MM.1S (cell line): ENCODE results near the gene TRMT44.

ENCODE experiments used
- DNase-seq: peaks from one replicate; pipeline ENCODE4 v3.0.0-alpha.2; 2015
- H2AFZ ChIP-seq: fragments of 300-600 bp; sonication (generic); 2 replicates; pipeline ENCODE4 v1.6.0; 2016; ENCODE audit warnings: antibody characterized with exemption, low read length
- H3F3A ChIP-seq: fragments of 300-600 bp; sonication (generic); 2 replicates; pipeline ENCODE4 v1.6.1; 2016; ENCODE audit warnings: mild to moderate bottlenecking, antibody characterized with exemption, low read length, moderate library complexity, mixed read lengths; ENCODE audit not compliant: insufficient read depth
- H3K27ac ChIP-seq: fragments of 300-600 bp; sonication (generic); 2 replicates; pipeline ENCODE4 v1.5.1; 2016; ENCODE audit warnings: mild to moderate bottlenecking, low read length
- H3K27me3 ChIP-seq: fragments of 300-600 bp; sonication (generic); replicated peaks from 2 replicates; pipeline ENCODE4 v1.6.0; 2016; ENCODE audit warnings: low read length; ENCODE audit not compliant: insufficient read depth
- H3K36me3 ChIP-seq: fragments of 300-600 bp; sonication (generic); replicated peaks from 2 replicates; pipeline ENCODE4 v1.6.1; 2016; ENCODE audit warnings: mild to moderate bottlenecking, low read length, mixed read lengths; ENCODE audit not compliant: insufficient read depth
- H3K4me1 ChIP-seq: fragments of 300-600 bp; sonication (generic); 2 replicates; pipeline ENCODE4 v1.6.1; 2016; ENCODE audit warnings: low read length, mixed read lengths
- H3K4me2 ChIP-seq: fragments of 300-600 bp; sonication (generic); 2 replicates; pipeline ENCODE4 v1.6.0; 2016; ENCODE audit warnings: low read depth, low read length
- H3K4me3 ChIP-seq: fragments of 300-600 bp; sonication (generic); 2 replicates; pipeline ENCODE4 v1.5.1; 2016; ENCODE audit warnings: low read length, mixed read lengths
- H3K79me2 ChIP-seq: fragments of 300-600 bp; sonication (generic); 2 replicates; pipeline ENCODE4 v1.6.1; 2016; ENCODE audit warnings: mixed run types, low read length, mixed read lengths
- H3K9ac ChIP-seq: fragments of 300-600 bp; sonication (generic); 2 replicates; pipeline ENCODE4 v1.6.1; 2016; ENCODE audit warnings: low read length, mixed read lengths
- H3K9me2 ChIP-seq: fragments of 300-600 bp; sonication (generic); replicated peaks from 2 replicates; pipeline ENCODE4 v1.6.1; 2016; ENCODE audit warnings: mild to moderate bottlenecking, low read length, mixed read lengths; ENCODE audit not compliant: insufficient read depth
- H3K9me3 ChIP-seq: fragments of 300-600 bp; sonication (generic); replicated peaks from 2 replicates; pipeline ENCODE4 v1.6.1; 2016; ENCODE audit warnings: mild to moderate bottlenecking, low read length, mixed read lengths; ENCODE audit not compliant: insufficient read depth
- H4K20me1 ChIP-seq: fragments of 300-600 bp; sonication (generic); 2 replicates; pipeline ENCODE4 v1.6.1; 2016; ENCODE audit warnings: mild to moderate bottlenecking, low read length, moderate library complexity, mixed read lengths; ENCODE audit not compliant: insufficient read depth
- CTCF ChIP-seq: fragments of 300-600 bp; sonication (generic); IDR thresholded peaks from 2 replicates; pipeline ENCODE4 v1.5.1; 2016; ENCODE audit warnings: antibody characterized with exemption, low read length, mixed read lengths
- EZH2 ChIP-seq: fragments of 300-600 bp; sonication (generic); optimal IDR thresholded peaks from 2 replicates; pipeline ENCODE3; 2017; ENCODE audit warnings: low read depth, mild to moderate bottlenecking, antibody characterized with exemption, low read length, mixed read lengths
- EZH2phosphoT487 ChIP-seq: fragments of 300-600 bp; sonication (generic); IDR thresholded peaks from 2 replicates; pipeline ENCODE4 v1.6.1; 2018; ENCODE audit warnings: antibody characterized with exemption, low read length

Gene TRMT44

GRCh38 chr4:8440492-8441311, at the start of gene TRMT44, which contains the start of gene ACOX3:
TSS of gene TRMT44 (plus strand) at chr4:8440777. CDS start at chr4:8440823, 46 bp downstream.
TSS of gene ACOX3 (minus strand) at chr4:8440723. CDS start at chr4:8416521, 24,202 bp downstream.
- H3K27ac ChIP-seq, result peak within 1 kb of the TSS; percentile 88
- H3K4me3 ChIP-seq, result peak within 1 kb of the TSS; percentile 82
- peak within 1 kb of the TSS; percentile 82 for H2AFZ ChIP-seq
- H3K79me2 ChIP-seq, result peaks cover 82% of the 10 kb centered on the region
- peaks cover 26% of the 10 kb centered on the region for H3K4me1 ChIP-seq
- H3K9ac ChIP-seq, result peak within 1 kb of the TSS; percentile 89
- no peak for TF ChIP-seq EZH2
- peak; percentile 87 for DNase-seq
- no peaks in the 10 kb centered on the region for H3K27me3 ChIP-seq
- no peaks in the 10 kb centered on the region for H3K9me2 ChIP-seq
- H3F3A ChIP-seq, result peaks cover 8% of the 10 kb centered on the region
- H3K9me3 ChIP-seq, result no peaks in the 10 kb centered on the region
- H3K36me3 ChIP-seq, result no peaks in the 10 kb centered on the region
- H3K4me2 ChIP-seq, result peak within 1 kb of the TSS; percentile 97
- no peaks in the 10 kb centered on the region for H4K20me1 ChIP-seq

GRCh38 chr4:8391071-8391470, 49.5 kb upstream of the TRMT44 start:
- H3K27me3 ChIP-seq, result no peaks in the 10 kb centered on the region
- H3K79me2 ChIP-seq, result no peaks in the 10 kb centered on the region
- no peak overlapping the region for H3K9ac ChIP-seq
- H4K20me1 ChIP-seq, result no peaks in the 10 kb centered on the region
- H3K4me1 ChIP-seq, result no peaks in the 10 kb centered on the region
- H3K4me2 ChIP-seq, result no peak overlapping the region
- no peak for DNase-seq
- H3K36me3 ChIP-seq, result no peaks in the 10 kb centered on the region
- no peaks in the 10 kb centered on the region for H3F3A ChIP-seq
- H3K4me3 ChIP-seq, result no peak overlapping the region
- TF ChIP-seq EZH2phosphoT487, result no peak
- no peak overlapping the region for H2AFZ ChIP-seq
- no peaks in the 10 kb centered on the region for H3K9me2 ChIP-seq
- no peak overlapping the region for H3K27ac ChIP-seq
- no peaks in the 10 kb centered on the region for H3K9me3 ChIP-seq

GRCh38 chr4:8391972-8392371, 48.6 kb upstream of the TRMT44 start:
- Histone ChIP-seq H3K4me2 (no peak overlapping the region), H3K27ac (no peak overlapping the region), H3K9ac (no peak overlapping the region), H3K4me3 (no peak overlapping the region), H2AFZ (no peak overlapping the region), H3K27me3 (no peaks in the 10 kb centered on the region), H3K9me2 (no peaks in the 10 kb centered on the region), H3K4me1 (no peaks in the 10 kb centered on the region), H3K79me2 (no peaks in the 10 kb centered on the region), H3K9me3 (no peaks in the 10 kb centered on the region), H4K20me1 (no peaks in the 10 kb centered on the region), H3F3A (no peaks in the 10 kb centered on the region), H3K36me3 (no peaks in the 10 kb centered on the region)
- no peak for TF ChIP-seq EZH2
- DNase-seq, result no peak

GRCh38 chr4:8392591-8393190, 47.9 kb upstream of the TRMT44 start:
- no peak overlapping the region for H3K4me2 ChIP-seq
- H3K36me3 ChIP-seq, result no peaks in the 10 kb centered on the region
- H3K9me3 ChIP-seq, result no peaks in the 10 kb centered on the region
- no peaks in the 10 kb centered on the region for H3F3A ChIP-seq
- no peaks in the 10 kb centered on the region for H4K20me1 ChIP-seq
- no peak overlapping the region for H3K27ac ChIP-seq
- no peak overlapping the region for H3K4me3 ChIP-seq
- no peaks in the 10 kb centered on the region for H3K4me1 ChIP-seq
- no peak overlapping the region for H3K9ac ChIP-seq
- no peaks in the 10 kb centered on the region for H3K9me2 ChIP-seq
- no peak for DNase-seq
- H3K79me2 ChIP-seq, result no peaks in the 10 kb centered on the region
- no peak overlapping the region for H2AFZ ChIP-seq
- no peak for TF ChIP-seq EZH2
- no peaks in the 10 kb centered on the region for H3K27me3 ChIP-seq

DNA sequence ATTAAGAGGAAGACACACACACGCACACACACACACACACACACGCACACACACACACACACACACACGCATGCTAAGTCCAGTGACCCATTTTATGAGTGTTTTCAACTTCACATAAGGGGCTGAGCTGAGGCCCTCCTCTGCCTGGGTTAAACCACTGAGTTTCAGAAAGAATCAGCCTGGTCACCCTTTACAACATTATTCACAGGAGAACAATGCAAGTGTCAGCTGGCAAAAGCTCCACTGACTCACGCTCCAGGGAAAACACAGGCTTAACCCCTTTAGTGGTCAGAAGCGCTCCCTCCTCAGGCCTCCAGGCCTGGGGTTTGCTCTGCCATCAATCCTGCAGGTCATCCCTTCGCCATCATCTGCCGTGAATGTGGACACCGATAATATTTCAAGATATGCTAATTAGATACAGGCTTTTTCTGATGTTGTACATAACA, 47.0 kb upstream of the TRMT44 start:
- no peaks in the 10 kb centered on the region for H3K79me2 ChIP-seq
- H3K9me2 ChIP-seq, result no peaks in the 10 kb centered on the region
- H4K20me1 ChIP-seq, result no peaks in the 10 kb centered on the region
- H3K36me3 ChIP-seq, result no peaks in the 10 kb centered on the region
- no peaks in the 10 kb centered on the region for H3F3A ChIP-seq
- H3K27ac ChIP-seq, result no peak overlapping the region
- H3K9ac ChIP-seq, result no peak overlapping the region
- H2AFZ ChIP-seq, result no peak overlapping the region
- H3K4me2 ChIP-seq, result no peak overlapping the region
- TF ChIP-seq EZH2phosphoT487 (no peak), EZH2 (no peak), CTCF (no peak)
- no peaks in the 10 kb centered on the region for H3K27me3 ChIP-seq
- H3K4me3 ChIP-seq, result no peak overlapping the region
- H3K4me1 ChIP-seq, result no peaks in the 10 kb centered on the region
- no peaks in the 10 kb centered on the region for H3K9me3 ChIP-seq
- no peak for DNase-seq
